ENCODE results near the gene IFITM10.

The IFITM10 gene

DNA sequence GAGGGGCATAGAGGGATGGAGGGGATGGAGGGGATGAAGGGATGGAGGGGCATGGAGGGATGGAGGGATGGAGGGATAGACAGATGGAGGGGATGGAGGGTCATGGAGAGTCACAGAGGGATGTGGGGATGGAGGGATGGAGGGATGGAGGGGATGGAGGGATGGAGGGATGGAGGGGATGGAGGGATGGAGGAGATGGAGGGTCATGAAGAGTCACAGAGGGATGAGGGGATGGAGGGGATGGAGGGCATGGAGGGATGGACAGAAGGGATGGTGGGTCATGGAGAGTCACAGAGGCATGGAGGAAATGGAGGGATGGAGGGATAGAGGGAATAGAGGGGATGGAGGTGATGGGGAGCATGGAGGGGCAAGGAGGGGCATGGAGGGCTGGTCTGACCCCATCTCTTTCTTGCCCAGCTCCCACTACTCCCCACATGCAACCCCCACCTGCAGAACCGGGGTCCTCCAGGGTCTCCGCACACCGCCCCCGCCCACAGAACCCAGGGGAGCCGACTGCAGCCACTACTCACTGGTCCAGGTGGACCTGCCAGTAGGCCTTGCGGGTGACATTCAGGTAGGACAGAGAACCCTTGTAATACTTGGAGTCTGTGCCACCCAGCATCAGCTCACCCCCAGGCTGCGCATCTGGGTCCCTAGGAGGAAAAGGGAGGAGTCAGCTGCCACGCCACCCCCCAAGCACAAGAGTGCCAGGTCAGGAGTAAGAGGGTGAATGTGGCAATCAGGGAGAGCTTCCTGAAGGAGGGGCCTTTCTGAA is 4.2 kb upstream of the IFITM10 start:
- ATAC-seq (replicated peaks) (no peak), DNase-seq (no peak)
- H3K4me3 Mint-ChIP-seq, result no peak overlapping the region
- H3K9me3 Mint-ChIP-seq, result no peaks in the 10 kb centered on the region
- peaks cover 14 to 49% of the 10 kb centered on the region in 2 donors for H3K4me1 Mint-ChIP-seq
- peaks cover 32 to 50% of the 10 kb centered on the region in 2 donors for H3K36me3 Mint-ChIP-seq
- peaks cover 14 to 22% of the 10 kb centered on the region in 2 donors for H3K27me3 Mint-ChIP-seq
- H3K27ac Mint-ChIP-seq, result no peak overlapping the region

DNA sequence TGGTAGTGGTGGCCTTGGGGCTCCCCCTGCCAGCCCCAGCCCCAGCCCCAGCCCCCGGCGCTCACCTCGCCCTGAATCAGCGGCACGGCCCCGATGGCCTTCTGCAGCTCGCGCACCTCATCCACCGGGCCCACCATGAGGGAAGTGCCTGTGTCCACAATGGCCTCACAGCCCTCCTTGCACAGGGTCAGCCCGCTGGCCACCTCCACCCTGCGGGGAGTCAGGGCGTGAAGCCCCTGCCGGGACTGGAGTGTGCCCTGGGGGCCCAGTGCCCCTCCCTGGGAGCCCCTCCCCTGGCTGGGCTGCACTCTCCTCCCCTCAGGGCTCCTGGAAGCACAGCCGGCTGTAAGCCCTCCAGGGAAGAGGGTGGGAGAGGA is 3.5 kb upstream of the IFITM10 start:
- Mint-ChIP-seq H3K27me3 (peaks cover 17 to 26% of the 10 kb centered on the region in 2 donors), H3K4me1 (peaks cover 16 to 45% of the 10 kb centered on the region in 2 donors), H3K36me3 (peaks cover 28 to 47% of the 10 kb centered on the region in 2 donors), H3K27ac (no peak overlapping the region), H3K9me3 (no peaks in the 10 kb centered on the region), H3K4me3 (no peak overlapping the region)
- DNase-seq, result no peak
- ATAC-seq (replicated peaks), result no peak

DNA sequence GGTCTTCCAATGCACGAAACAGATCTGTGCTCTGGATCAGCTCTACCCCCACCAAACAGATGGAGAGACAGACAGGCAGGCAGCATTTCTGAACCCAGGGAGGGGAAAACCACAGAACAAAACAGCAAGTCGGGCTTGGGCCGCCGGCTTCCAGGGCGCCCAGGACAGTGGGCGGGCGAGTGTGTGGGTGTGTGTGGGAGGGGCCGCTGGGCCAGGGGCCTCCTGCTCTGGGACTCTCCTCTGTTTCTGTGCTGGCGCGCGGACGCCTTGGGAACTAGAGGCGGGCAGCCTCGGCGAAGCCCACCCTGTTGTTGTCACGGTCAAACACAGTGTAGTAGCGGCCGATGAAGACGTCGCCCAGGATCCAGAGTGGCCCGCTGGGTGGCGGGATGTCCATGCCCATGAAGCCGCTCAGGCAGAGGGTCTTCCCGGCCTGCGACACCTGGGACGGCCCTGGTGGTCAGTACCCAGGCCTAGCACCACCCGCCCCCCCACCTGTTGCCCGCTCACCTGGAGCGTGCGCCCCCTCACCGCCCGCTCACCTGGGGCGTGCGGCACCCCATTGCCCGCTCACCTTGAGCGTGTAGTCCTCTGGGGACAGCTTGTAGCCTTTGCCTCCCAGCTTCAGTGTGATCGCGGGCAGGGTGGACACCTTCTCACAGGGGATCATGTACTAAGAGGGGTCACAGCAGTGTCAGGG is 3.0 kb upstream of the IFITM10 start:
- DNase-seq (no peak), ATAC-seq (replicated peaks) (no peak)
- H3K27me3 Mint-ChIP-seq, result peaks cover 17 to 28% of the 10 kb centered on the region in 2 donors
- H3K9me3 Mint-ChIP-seq, result no peaks in the 10 kb centered on the region
- peaks cover 24 to 42% of the 10 kb centered on the region in 2 donors for H3K36me3 Mint-ChIP-seq
- H3K4me1 Mint-ChIP-seq, result peaks cover 12 to 40% of the 10 kb centered on the region in 2 donors
- H3K4me3 Mint-ChIP-seq, result no peak overlapping the region
- no peak overlapping the region for H3K27ac Mint-ChIP-seq

DNA sequence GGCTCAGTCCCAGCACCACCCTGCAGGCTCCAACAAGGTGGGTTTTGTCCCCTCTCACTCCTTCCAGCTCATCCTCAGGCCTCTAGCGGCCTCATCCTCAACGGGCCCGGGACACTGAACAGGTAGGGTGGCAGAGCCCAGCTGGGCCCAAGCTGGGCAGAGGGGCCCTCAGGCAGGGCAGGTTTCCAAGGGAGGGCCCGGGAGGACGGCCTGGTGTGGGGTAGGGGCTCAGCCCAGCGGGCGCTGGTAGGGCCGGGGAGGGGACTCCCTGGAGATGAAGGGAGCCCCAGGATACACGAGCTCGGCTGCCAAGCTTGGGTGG is 2.5 kb upstream of the IFITM10 start:
- no peak overlapping the region for H3K27ac Mint-ChIP-seq
- H3K9me3 Mint-ChIP-seq, result no peaks in the 10 kb centered on the region
- no peak overlapping the region for H3K4me3 Mint-ChIP-seq
- H3K27me3 Mint-ChIP-seq, result peaks cover 17 to 32% of the 10 kb centered on the region in 2 donors
- H3K4me1 Mint-ChIP-seq, result peaks cover 11 to 35% of the 10 kb centered on the region in 2 donors
- DNase-seq (no peak), ATAC-seq (replicated peaks) (no peak)
- peaks cover 24 to 41% of the 10 kb centered on the region in 2 donors for H3K36me3 Mint-ChIP-seq

DNA sequence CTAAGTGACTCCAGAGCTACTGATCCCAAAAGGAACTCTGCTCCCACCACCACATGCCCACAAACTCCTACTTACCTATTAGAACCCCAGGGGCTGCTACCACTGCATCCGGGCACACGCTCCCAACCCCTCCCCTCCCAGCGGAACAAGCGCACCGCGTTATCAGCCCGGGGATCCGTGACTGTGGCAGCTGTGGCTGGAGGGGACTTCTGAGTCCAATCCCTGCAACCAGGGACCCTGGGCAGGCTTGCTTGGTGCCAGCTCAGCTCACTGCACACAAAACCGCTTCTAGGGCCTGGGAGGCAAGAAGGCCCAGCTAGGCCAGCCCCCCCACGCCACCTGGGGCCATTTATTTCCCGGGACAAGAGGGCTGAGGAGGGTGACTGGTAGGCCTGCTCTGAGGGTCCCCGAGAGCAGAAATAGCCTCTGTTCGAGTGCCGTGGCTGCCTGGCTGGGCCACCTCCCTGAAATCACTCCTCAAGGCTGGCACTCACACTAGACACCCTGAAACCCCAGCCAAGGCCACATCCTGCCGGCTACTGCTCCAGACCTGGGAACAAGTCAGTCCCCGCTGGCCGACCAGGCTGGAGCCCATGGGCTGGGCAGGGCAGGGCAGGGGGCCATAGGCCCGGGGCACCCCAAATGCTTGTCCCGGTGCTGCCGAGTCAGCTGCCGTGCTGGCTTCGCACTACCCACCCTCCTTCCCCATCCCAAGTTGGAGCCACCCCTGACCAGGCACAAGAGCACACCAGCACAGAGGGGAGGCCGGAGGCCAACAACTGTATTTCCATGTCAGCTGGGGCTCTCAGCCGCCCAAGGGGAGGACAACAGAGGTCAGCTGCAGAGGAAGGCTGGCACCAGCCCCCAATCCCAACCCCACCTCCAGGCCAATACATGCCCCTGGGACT is 1.9 kb upstream of the IFITM10 start:
- Mint-ChIP-seq H3K4me3 (no peak overlapping the region), H3K27ac (no peak overlapping the region), H3K4me1 (peaks cover 9 to 31% of the 10 kb centered on the region in 2 donors), H3K27me3 (peaks cover 22 to 32% of the 10 kb centered on the region in 2 donors), H3K36me3 (peaks cover 20 to 35% of the 10 kb centered on the region in 2 donors), H3K9me3 (no peaks in the 10 kb centered on the region)
- ATAC-seq (replicated peaks) (no peak), DNase-seq (no peak)

DNA sequence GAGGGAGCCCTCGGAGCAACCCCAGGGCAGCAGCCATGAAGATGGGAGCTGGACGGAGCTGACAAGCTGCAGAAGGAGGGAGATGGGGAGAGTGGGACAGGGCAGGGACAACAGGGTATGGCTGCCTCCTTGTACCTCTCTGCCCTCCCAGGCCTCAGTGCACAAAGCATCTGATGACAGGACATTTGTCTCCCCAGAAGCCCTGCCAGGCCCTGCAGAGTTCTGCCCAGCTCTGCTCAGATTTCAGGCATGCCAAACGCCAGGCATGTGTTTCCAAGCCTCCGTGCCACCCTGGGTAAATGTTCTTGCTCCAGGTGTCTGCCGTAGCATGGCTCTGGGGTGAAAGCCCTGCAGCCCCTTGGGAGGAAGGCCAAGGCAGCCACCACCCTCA is 1.1 kb upstream of the IFITM10 start:
- Mint-ChIP-seq H3K9me3 (no peaks in the 10 kb centered on the region), H3K36me3 (peaks cover 20 to 34% of the 10 kb centered on the region in 2 donors), H3K4me1 (peaks cover 9 to 27% of the 10 kb centered on the region in 2 donors), H3K27me3 (peaks cover 22 to 32% of the 10 kb centered on the region in 2 donors), H3K4me3 (no peak overlapping the region), H3K27ac (no peak overlapping the region)
- DNase-seq (no peak), ATAC-seq (replicated peaks) (peak in 1 of 2 donors; percentile 8)

DNA sequence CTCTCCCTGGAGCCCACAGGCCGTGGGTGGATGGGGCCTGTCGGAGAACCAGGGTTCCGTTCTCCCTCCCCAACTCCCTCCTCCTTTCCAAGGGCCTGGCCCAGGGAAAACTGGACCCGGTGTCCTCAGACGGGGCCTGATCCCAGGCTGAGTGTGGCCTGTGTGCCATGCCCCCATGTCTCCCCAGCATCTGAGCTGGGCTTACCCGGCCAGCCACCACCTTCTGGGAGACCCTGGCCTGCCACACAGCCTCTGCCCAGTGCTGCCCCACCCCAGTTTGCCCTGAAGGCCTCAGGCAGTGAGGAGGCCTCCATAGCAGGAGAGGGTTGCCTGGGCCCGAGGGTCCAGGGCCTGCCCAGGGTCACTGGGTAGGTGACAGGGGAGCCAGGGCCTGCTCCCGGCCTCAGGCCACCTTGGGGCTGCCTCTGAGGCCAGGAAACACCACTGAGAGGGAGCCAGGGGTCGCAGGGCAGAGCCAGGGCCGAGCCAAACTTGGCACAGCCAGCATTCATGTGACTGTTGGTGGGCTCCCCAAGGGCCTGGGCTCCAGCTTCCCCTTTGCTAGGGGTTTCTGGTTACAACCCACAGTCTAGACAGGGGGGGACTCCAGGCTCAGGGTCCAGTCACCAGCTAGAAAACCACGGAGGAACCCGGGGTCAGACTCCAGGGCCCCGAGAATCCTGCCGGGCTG is 590 bp upstream of the IFITM10 start:
- Mint-ChIP-seq H3K4me3 (no peak overlapping the region), H3K36me3 (peaks cover 17 to 30% of the 10 kb centered on the region in 2 donors), H3K27ac (no peak overlapping the region), H3K4me1 (peaks cover 9 to 27% of the 10 kb centered on the region in 2 donors), H3K27me3 (peaks cover 22 to 32% of the 10 kb centered on the region in 2 donors), H3K9me3 (peaks cover 3% of the 10 kb centered on the region in 2 donors)
- ATAC-seq (replicated peaks) (peak in 1 of 2 donors; percentile 12), DNase-seq (no peak)

DNA sequence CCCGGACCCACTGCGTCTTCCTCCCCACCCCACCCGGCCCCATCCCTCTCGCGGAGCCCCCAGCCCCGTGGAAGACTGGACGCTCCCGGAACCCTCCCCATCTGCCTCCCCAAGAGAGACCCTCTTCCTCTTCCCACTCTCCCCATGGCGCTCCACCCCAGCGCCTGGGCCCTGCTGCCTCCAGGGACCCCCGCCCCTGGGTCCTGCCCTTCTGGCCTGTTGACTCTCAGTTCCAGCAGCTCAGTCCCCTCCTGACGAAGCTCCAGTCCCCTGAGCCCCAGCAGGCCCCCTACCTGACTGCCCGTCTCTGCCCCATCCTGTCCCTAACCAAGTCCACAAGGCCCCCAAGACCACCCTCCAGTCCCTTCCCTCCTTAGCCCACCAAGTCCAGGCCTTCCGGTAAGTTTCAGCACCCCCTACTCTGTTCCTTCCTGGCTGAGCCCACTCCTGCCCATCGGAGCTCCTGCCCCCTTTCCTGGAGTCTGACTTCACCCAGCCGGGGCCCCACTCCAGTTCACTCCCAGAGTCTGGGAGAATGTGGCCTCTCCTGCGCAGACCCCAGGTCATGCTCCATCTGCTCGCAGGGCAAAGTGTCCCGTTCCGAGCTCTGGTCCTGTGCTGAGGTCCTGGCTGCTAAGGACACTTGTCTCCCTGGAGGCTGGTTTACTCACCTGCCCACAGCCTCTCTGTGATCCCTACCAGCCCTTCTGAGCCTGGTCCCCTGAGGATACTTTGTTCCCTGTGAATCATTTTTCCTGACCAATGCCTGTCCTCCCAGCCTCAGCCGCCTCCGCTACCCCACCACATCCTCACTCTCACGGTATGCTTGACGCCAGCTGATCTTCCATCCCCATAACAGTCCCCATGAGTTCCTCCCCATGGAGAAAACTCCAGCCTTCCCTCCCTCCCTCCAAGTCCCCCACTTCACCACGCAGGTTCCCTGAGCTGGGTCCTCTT is 722 bp downstream of the IFITM10 start:
- Mint-ChIP-seq H3K27me3 (peaks cover 22 to 32% of the 10 kb centered on the region in 2 donors), H3K4me1 (peaks cover 9 to 27% of the 10 kb centered on the region in 2 donors), H3K4me3 (no peak overlapping the region), H3K9me3 (peaks cover 5 to 9% of the 10 kb centered on the region in 2 donors), H3K27ac (no peak overlapping the region), H3K36me3 (peaks cover 11 to 19% of the 10 kb centered on the region in 2 donors)
- no peak for DNase-seq
- ATAC-seq (replicated peaks), result no peak

DNA sequence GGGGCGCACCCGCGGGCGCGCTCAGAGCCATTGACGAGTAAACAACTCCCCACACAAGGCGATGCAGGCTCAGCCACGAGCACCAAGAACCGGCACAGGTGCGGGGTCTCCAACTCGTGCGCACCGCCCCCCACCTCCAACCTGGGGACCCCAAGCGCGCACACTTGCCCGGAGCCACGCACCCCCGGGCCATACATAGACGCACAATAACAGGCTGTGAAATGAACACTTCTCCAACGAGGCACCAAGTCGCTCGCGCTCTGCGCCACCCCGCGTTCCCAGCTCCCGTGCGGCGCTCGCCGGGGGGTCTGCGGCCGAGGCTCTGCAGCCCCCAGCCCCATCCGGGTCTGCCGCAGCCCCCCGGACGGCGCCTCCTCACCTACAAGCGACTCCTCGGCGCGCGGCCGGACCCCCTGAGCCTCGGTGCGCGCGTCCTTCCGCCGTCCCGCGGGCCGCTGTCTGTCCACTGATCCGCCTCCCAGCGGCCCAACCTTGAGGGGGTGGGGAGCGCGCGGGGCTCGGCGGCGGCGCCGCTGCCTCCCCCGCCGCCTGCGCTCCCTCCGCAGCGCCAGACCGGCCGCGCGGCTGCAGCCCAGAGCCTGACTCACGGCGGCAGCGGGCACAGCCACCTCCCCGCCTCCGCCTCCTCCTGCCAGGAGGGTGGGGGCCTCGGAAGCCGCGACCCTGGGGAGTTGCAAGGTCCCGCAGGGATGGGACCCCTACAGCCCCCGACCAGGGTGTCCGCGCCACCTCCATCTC is 1.6 kb downstream of the IFITM10 start:
- H3K27me3 Mint-ChIP-seq, result peaks cover 22 to 32% of the 10 kb centered on the region in 2 donors
- ATAC-seq (replicated peaks) (no peak), DNase-seq (no peak)
- H3K36me3 Mint-ChIP-seq, result peaks cover 6 to 14% of the 10 kb centered on the region in 2 donors
- no peak overlapping the region for H3K27ac Mint-ChIP-seq
- peaks cover 9 to 27% of the 10 kb centered on the region in 2 donors for H3K4me1 Mint-ChIP-seq
- H3K9me3 Mint-ChIP-seq, result peaks cover 5 to 9% of the 10 kb centered on the region in 2 donors
- H3K4me3 Mint-ChIP-seq, result no peak overlapping the region

DNA sequence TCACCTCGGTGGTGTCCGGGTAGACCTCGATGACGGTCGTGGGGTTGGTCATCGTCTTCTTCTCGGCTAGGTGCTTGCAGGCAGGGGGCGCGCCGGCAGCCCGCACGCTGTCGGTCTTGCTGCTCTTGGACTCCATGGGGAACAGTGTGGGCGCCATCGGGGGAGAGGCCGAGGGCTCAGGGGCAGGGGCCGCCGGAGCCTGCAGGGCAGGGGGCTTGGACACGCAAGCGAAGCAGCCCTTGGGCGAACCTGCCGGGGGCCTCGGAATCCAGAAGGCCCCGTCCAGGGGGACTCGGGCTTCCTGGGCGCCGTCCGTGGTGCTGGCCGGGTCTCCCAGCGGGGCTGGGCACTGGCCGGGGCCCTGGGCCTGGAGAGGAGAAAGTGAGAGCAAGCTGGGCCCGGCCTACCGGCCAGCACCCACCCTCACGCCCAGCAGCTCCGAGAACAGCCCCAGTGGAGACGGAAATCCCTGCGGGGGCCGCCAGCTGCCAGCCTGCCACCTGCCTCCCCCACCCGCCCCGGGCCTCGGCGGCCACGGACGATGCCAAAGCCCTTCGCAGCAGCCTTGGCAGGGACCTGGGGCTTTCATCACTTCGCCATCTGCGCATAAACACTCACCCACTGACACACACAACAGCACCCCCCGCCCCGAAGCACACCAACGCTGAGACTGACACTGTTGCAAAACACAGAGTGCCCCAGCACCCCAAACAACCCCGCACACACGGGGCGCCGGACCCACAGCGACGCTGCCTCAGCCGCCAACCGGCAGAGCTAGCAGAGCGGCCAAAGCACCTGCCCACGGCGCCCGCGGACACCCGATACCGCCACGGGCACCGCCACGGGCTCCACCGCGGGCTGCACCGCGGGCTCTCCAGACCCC is 2.4 kb downstream of the IFITM10 start:
- no peak for DNase-seq
- H3K4me3 Mint-ChIP-seq, result no peak overlapping the region
- H3K4me1 Mint-ChIP-seq, result peaks cover 9 to 27% of the 10 kb centered on the region in 2 donors
- no peak overlapping the region for H3K27ac Mint-ChIP-seq
- peaks cover 22 to 32% of the 10 kb centered on the region in 2 donors for H3K27me3 Mint-ChIP-seq
- ATAC-seq (replicated peaks), result no peak
- H3K9me3 Mint-ChIP-seq, result peaks cover 5 to 9% of the 10 kb centered on the region in 2 donors
- H3K36me3 Mint-ChIP-seq, result peaks cover under 1 to 7% of the 10 kb centered on the region in 2 donors

DNA sequence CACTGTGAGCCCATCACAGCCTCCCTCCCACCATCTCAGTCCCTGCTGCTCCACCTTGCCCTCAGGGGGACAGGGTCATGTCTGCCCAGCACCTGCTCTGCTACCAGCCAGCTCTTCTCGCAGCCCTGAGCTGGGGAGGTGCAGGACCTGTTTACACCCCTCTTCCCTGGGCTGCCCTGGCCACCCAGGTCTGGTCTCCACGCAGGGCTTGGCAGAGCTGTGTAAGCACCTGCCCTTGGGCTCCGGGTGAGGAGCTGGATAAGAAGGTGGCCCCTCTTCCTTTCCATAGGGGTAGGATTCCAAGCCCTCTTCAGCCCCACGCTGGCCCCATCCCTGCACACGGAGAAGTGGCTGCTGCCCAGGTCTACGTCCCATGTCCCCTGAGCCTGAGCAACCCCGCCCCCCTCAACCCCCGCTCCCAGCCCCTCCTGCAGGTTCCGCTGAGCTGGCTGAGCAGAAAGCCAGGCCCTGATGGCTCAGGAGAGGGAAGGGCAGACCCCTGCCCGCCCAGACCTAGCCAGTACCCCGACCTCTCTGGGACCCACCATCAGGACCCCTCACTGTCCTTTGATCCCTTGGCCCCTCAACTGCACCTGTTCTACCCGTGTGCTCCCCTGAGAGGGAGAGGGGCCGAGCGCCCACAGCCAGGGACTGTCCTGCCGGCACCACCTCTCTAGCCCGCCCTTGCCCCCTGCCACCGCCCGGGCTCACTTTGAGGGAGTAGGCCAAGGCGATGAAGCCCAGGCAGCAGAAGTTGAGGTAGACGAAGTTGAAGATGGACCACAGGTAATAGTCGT is 3.2 kb downstream of the IFITM10 start:
- H3K27ac Mint-ChIP-seq, result no peak overlapping the region
- H3K9me3 Mint-ChIP-seq, result peaks cover 5 to 9% of the 10 kb centered on the region in 2 donors
- H3K4me3 Mint-ChIP-seq, result no peak overlapping the region
- DNase-seq (no peak), ATAC-seq (replicated peaks) (no peak)
- no peaks in the 10 kb centered on the region for H3K36me3 Mint-ChIP-seq
- H3K4me1 Mint-ChIP-seq, result peaks cover 7 to 27% of the 10 kb centered on the region in 2 donors
- peaks cover 22 to 32% of the 10 kb centered on the region in 2 donors for H3K27me3 Mint-ChIP-seq
